SU-DHL-6 (cell line): Measurements from ENCODE around the gene IFT74.

Experiments
- H2AFZ ChIP-seq: fragments of 200-600 bp; sonication (generic); 2 replicates; pipeline ENCODE4 v1.6.1; 2014; ENCODE audit warnings: low read depth, mild to moderate bottlenecking, moderate library complexity, mixed read lengths, antibody characterized with exemption, low read length; ENCODE audit not compliant: severe bottlenecking
- H3F3A ChIP-seq: fragments of 200-600 bp; shearing (Covaris generic); 2 replicates; pipeline ENCODE4 v1.6.0; 2016; ENCODE audit warnings: antibody characterized with exemption, mild to moderate bottlenecking; ENCODE audit not compliant: insufficient read depth
- H3K27ac ChIP-seq: fragments of 200-600 bp; sonication (generic); 2 replicates; pipeline ENCODE4 v1.5.1; 2016; ENCODE audit warnings: low read depth, mild to moderate bottlenecking, low read length, moderate library complexity, mixed read lengths
- H3K27me3 ChIP-seq: fragments of 200-600 bp; sonication (generic), shearing (Covaris generic); 2 replicates; pipeline ENCODE4 v1.6.0; 2014; ENCODE audit warnings: mild to moderate bottlenecking, low read length
- H3K36me3 ChIP-seq: fragments of 200-600 bp; sonication (generic); 2 replicates; pipeline ENCODE4 v1.6.1; 2014; ENCODE audit warnings: mild to moderate bottlenecking, low read length, mixed read lengths
- H3K4me2 ChIP-seq: fragments of 300-600, 200-600 bp; shearing (Covaris generic), sonication (generic); 2 replicates; pipeline ENCODE4 v1.6.0; 2014; ENCODE audit warnings: low read length, low read depth, mild to moderate bottlenecking; ENCODE audit not compliant: poor library complexity, severe bottlenecking
- H3K4me3 ChIP-seq: fragments of 200-600 bp; sonication (generic); 2 replicates; pipeline ENCODE4 v1.5.1; 2014; ENCODE audit warnings: antibody characterized with exemption, low read length, mild to moderate bottlenecking, mixed read lengths; ENCODE audit not compliant: insufficient read depth, poor library complexity, severe bottlenecking
- H3K79me2 ChIP-seq: fragments of 200-600 bp; sonication (generic); 2 replicates; pipeline ENCODE4 v1.6.1; 2014; ENCODE audit warnings: mild to moderate bottlenecking, low read length, moderate library complexity; ENCODE audit not compliant: insufficient read depth
- H3K9ac ChIP-seq: fragments of 200-600 bp; sonication (generic); 2 replicates; pipeline ENCODE4 v1.7.0; 2014; ENCODE audit warnings: mild to moderate bottlenecking, low read length
- H3K9me2 ChIP-seq: fragments of 200-600 bp; sonication (generic); replicated peaks from 2 replicates; pipeline ENCODE4 v1.6.1; 2014; ENCODE audit warnings: low read length; ENCODE audit not compliant: insufficient read depth
- H3K9me3 ChIP-seq: fragments of 200-600 bp; sonication (generic); 2 replicates; pipeline ENCODE4 v1.6.1; 2014; ENCODE audit warnings: low read length, mixed read lengths; ENCODE audit not compliant: insufficient read depth
- H4K20me1 ChIP-seq: fragments of 200-600 bp; sonication (generic); 2 replicates; pipeline ENCODE4 v1.6.1; 2014; ENCODE audit warnings: low read depth, mild to moderate bottlenecking, antibody characterized with exemption, low read length, moderate library complexity, mixed read lengths
- CTCF ChIP-seq: fragments of 200-600 bp; sonication (generic); IDR thresholded peaks from one replicate; pipeline ENCODE4 v1.5.1; 2017; ENCODE audit warnings: antibody characterized with exemption, mild to moderate bottlenecking, low read length, moderate library complexity; ENCODE audit not compliant: insufficient read depth, poor library complexity, severe bottlenecking
- EZH2phosphoT487 ChIP-seq: fragments of 200-600 bp; sonication (generic), shearing (Covaris generic); conservative IDR thresholded peaks from 2 replicates; pipeline ENCODE4 v1.6.1; 2018; ENCODE audit warnings: mild to moderate bottlenecking, antibody characterized with exemption, low read length, moderate library complexity, mixed read lengths

The IFT74 gene

GRCh38 chr9:27109621-27110020 lies 153.4 kb downstream of the IFT74 start:
- no peaks in the 10 kb centered on the region for H3K79me2 ChIP-seq
- H3K27me3 ChIP-seq = no peaks in the 10 kb centered on the region
- H3K27ac ChIP-seq = no peak overlapping the region
- H3K9me3 ChIP-seq = no peaks in the 10 kb centered on the region
- no peaks in the 10 kb centered on the region for H3F3A ChIP-seq
- no peaks in the 10 kb centered on the region for H4K20me1 ChIP-seq
- H3K9ac ChIP-seq = no peak overlapping the region
- no peak for TF ChIP-seq CTCF
- no peak for TF ChIP-seq EZH2phosphoT487
- H3K9me2 ChIP-seq = no peaks in the 10 kb centered on the region
- H3K4me2 ChIP-seq = no peak overlapping the region
- H3K36me3 ChIP-seq = no peaks in the 10 kb centered on the region
- H3K4me3 ChIP-seq = no peak overlapping the region
- no peak overlapping the region for H2AFZ ChIP-seq

GRCh38 chr9:27110181-27110580 lies 154.0 kb downstream of the IFT74 start:
- no peaks in the 10 kb centered on the region for H3K9me3 ChIP-seq
- no peaks in the 10 kb centered on the region for H3K36me3 ChIP-seq
- no peak for TF ChIP-seq EZH2phosphoT487
- no peak for TF ChIP-seq CTCF
- no peaks in the 10 kb centered on the region for H4K20me1 ChIP-seq
- H3F3A ChIP-seq = no peaks in the 10 kb centered on the region
- no peaks in the 10 kb centered on the region for H3K9me2 ChIP-seq
- no peak overlapping the region for H2AFZ ChIP-seq
- H3K4me2 ChIP-seq = no peak overlapping the region
- no peaks in the 10 kb centered on the region for H3K27me3 ChIP-seq
- no peaks in the 10 kb centered on the region for H3K79me2 ChIP-seq
- no peak overlapping the region for H3K9ac ChIP-seq
- no peak overlapping the region for H3K27ac ChIP-seq
- no peak overlapping the region for H3K4me3 ChIP-seq

- no peaks in the 10 kb centered on the region for H3K9me2 ChIP-seq
- H3K4me3 ChIP-seq = no peak overlapping the region
- H3K27me3 ChIP-seq = no peaks in the 10 kb centered on the region
- H3K9ac ChIP-seq = no peak overlapping the region
- H3K4me2 ChIP-seq = no peak overlapping the region
- H3K79me2 ChIP-seq = no peaks in the 10 kb centered on the region
- no peaks in the 10 kb centered on the region for H3K9me3 ChIP-seq
- H3F3A ChIP-seq = no peaks in the 10 kb centered on the region
- no peak for TF ChIP-seq EZH2phosphoT487
- no peak for TF ChIP-seq CTCF
- no peaks in the 10 kb centered on the region for H4K20me1 ChIP-seq
- H3K36me3 ChIP-seq = no peaks in the 10 kb centered on the region
- no peak overlapping the region for H2AFZ ChIP-seq
- H3K27ac ChIP-seq = no peak overlapping the region
These were observed 156.0 kb downstream of the IFT74 start for GRCh38 chr9:27112235-27112634.
